ENCODE results near the gene MGAT5B. TPM values are rescaled to one million over a fixed set of nuclear protein-coding genes. Genes with fewer than 3 reads are reported as not detected.
A peak's percentile ranks its signal among the peaks of the same experiment; 100 is the strongest.

The MGAT5B gene
- total RNA-seq, 1 experiment from 2014 or later, result 4.9 TPM

GRCh38 chr17:76934561-76935320 lies 66.5 kb downstream of the MGAT5B start:
- Histone ChIP-seq H3K36me3 (ENCODE audit: low read depth, low read length) (no peaks in the 10 kb centered on the region), H3K27ac (ENCODE audit: low read length) (no peak overlapping the region), H3K9ac (ENCODE audit: low read length) (no peak overlapping the region), H2AFZ (ENCODE audit: low read length) (no peak overlapping the region), H3K9me3 (ENCODE audit: low read length) (no peaks in the 10 kb centered on the region), H3K4me2 (ENCODE audit: low read length) (peak overlapping the region; percentile 44), H3K9me2 (replicated peaks; ENCODE audit: low read length) (no peaks in the 10 kb centered on the region), H3K4me1 (ENCODE audit: insufficient read depth, low read length) (peaks cover 10% of the 10 kb centered on the region), H3F3A (ENCODE audit: low read length, unreplicated experiment) (peaks cover 3% of the 10 kb centered on the region), H4K20me1 (ENCODE audit: low read length) (no peaks in the 10 kb centered on the region), H3K27me3 (ENCODE audit: low read length) (no peaks in the 10 kb centered on the region), H3K79me2 (ENCODE audit: low read length) (no peaks in the 10 kb centered on the region), H3K4me3 (ENCODE audit: low read length) (no peak overlapping the region)
- CTCF ChIA-PET, result no interaction called here
- peak; percentile 57 for ATAC-seq
- POLR2A ChIA-PET (ENCODE audit: unreplicated experiment), result interaction anchor here (0.6 kb wide), 1 partner anchor 1663 kb away, joined by 3 read pairs; no protein-coding TSS in a partner anchor
- BruUV-seq (replicated peaks), result no TSS peak
- DNase-seq, result peak; percentile 10
- intact Hi-C loops (cut with micrococcal nuclease), result loop anchor here (1.0 kb wide), 1 partner anchor 68 kb away; no protein-coding TSS in a partner anchor
- TF ChIP-seq EZH2phosphoT487 (IDR thresholded peaks at IDR 0.05; ENCODE audit: borderline replicate concordance, low read length) (no peak), EZH2 (IDR thresholded peaks at IDR 0.05; ENCODE audit: low read length, unreplicated experiment) (no peak)

- H3K27ac ChIP-seq (ENCODE audit: low read length), result no peak overlapping the region
Observed at GRCh38 chr17:76935331-76935730, 67.1 kb downstream of the MGAT5B start.

GRCh38 chr17:76937238-76937637 lies 69.0 kb downstream of the MGAT5B start:
- no peak overlapping the region for H3K27ac ChIP-seq (ENCODE audit: low read length)
- H3K36me3 ChIP-seq (ENCODE audit: low read depth, low read length), result no peaks in the 10 kb centered on the region
- POLR2A ChIA-PET (ENCODE audit: unreplicated experiment), result no interaction called here
- H3F3A ChIP-seq (ENCODE audit: low read length, unreplicated experiment), result peaks cover 3% of the 10 kb centered on the region
- no peaks in the 10 kb centered on the region for H3K79me2 ChIP-seq (ENCODE audit: low read length)
- no peak for DNase-seq
- no peak overlapping the region for H3K4me2 ChIP-seq (ENCODE audit: low read length)
- ATAC-seq, result no peak
- no peaks in the 10 kb centered on the region for H3K9me3 ChIP-seq (ENCODE audit: low read length)
- no peak overlapping the region for H3K4me3 ChIP-seq (ENCODE audit: low read length)
- no TSS peak for BruUV-seq (replicated peaks)
- intact Hi-C loops (cut with micrococcal nuclease), result no loop called here
- no peaks in the 10 kb centered on the region for H4K20me1 ChIP-seq (ENCODE audit: low read length)
- CTCF ChIA-PET, result no interaction called here
- no peak for TF ChIP-seq EZH2 (IDR thresholded peaks at IDR 0.05; ENCODE audit: low read length, unreplicated experiment)
- H3K9ac ChIP-seq (ENCODE audit: low read length), result no peak overlapping the region
- H2AFZ ChIP-seq (ENCODE audit: low read length), result no peak overlapping the region
- H3K4me1 ChIP-seq (ENCODE audit: insufficient read depth, low read length), result peaks cover 10% of the 10 kb centered on the region
- no peaks in the 10 kb centered on the region for H3K27me3 ChIP-seq (ENCODE audit: low read length)
- no peaks in the 10 kb centered on the region for H3K9me2 ChIP-seq (replicated peaks; ENCODE audit: low read length)

More at GRCh38 chr17:76935331-76935730, 67.1 kb downstream of the MGAT5B start:
- BruUV-seq (replicated peaks), result no TSS peak
- intact Hi-C loops (cut with micrococcal nuclease), result loop anchor here (1.0 kb wide), 1 partner anchor 67 kb away; no protein-coding TSS in a partner anchor
- ATAC-seq (peak; percentile 83), DNase-seq (peak; percentile 75)
- Histone ChIP-seq H4K20me1 (ENCODE audit: low read length) (no peaks in the 10 kb centered on the region), H3K9me3 (ENCODE audit: low read length) (no peaks in the 10 kb centered on the region), H3K27me3 (ENCODE audit: low read length) (no peaks in the 10 kb centered on the region), H3K4me1 (ENCODE audit: insufficient read depth, low read length) (peaks cover 10% of the 10 kb centered on the region), H3K4me3 (ENCODE audit: low read length) (no peak overlapping the region), H3F3A (ENCODE audit: low read length, unreplicated experiment) (peaks cover 3% of the 10 kb centered on the region), H3K4me2 (ENCODE audit: low read length) (peak overlapping the region; percentile 44), H2AFZ (ENCODE audit: low read length) (no peak overlapping the region), H3K79me2 (ENCODE audit: low read length) (no peaks in the 10 kb centered on the region), H3K9ac (ENCODE audit: low read length) (no peak overlapping the region), H3K9me2 (replicated peaks; ENCODE audit: low read length) (no peaks in the 10 kb centered on the region), H3K36me3 (ENCODE audit: low read depth, low read length) (no peaks in the 10 kb centered on the region)
- CTCF ChIA-PET, result no interaction called here
- POLR2A ChIA-PET (ENCODE audit: unreplicated experiment), result no interaction called here
- TF ChIP-seq EZH2phosphoT487 (IDR thresholded peaks at IDR 0.05; ENCODE audit: borderline replicate concordance, low read length) (no peak), CTCF (conservative IDR thresholded peaks at IDR 0.05; ENCODE audit: low read depth, low read length) (no peak), EZH2 (IDR thresholded peaks at IDR 0.05; ENCODE audit: low read length, unreplicated experiment) (no peak)
